GM21515 (cell line): ENCODE measurements around the gene CEACAM20.
A peak's percentile ranks its signal among the peaks of the same experiment; 100 is the strongest.
"Not testable (repeated sequence)": the region's sequence is repeated elsewhere in the genome, so short reads cannot be mapped to it uniquely, and the experiment has no call there.

ENCODE experiments used
- ATAC-seq: cut with Tn5 transposase; IDR thresholded peaks from one replicate; pipeline ENCODE4 v1.9.1; 2021; ENCODE audit not compliant: unreplicated experiment

CEACAM20 gene

DNA sequence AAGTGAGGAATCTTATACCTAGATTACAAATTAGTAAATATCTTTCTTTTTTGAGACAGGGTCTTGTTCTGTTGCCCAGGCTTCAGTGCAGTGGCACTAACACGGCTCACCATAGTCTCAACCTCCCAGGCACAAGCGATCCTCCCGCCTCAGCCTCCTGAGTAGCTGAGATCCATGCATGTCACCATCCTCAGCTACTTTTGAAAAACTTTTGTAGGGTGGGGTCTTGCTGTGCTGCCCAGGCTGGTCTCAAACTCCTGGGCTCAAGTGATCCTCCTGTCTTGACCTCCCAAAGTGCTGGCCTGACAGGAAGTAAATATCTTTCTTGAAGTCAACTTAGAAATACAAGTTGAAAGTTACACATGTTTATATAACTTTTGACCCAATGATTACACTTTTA lies 20.0 kb upstream of the CEACAM20 start:
- ATAC-seq: no peak

DNA sequence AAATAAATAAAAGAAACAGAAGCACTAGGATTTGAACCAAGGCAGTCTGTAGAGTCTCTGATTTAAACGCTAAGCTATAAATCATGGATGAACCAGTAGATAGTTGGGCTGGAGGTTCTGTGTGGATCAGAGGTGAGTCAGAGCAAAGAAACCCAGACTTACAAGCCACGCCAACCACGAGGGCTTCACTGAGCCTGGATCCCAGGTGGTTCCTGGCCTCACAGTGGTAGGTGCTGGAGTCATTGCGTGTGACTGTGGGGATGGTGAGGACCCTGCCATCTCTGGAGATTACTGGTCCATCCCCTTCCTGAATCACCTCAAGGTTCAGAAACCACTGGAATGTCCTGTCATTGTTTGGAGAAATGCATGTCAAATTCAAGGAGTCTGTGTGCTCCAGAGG lies 19.3 kb upstream of the CEACAM20 start:
- no peak for ATAC-seq

DNA sequence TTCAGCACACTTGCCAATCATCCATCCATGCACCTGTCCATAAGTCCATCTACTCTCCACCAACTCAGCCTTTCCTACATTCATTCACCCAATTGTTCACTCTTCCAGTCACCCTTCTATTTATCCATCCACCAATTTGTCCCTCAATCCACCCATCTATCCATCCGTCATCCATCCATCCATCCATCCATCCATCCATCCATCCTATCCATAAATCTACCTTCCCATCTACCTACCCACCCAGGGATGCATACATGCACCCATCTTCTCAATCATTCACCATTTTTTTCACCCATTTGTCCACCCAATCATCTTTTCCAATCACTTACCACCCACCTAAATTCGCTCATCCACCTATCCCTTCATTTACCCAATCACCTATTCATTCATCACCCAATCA lies 14.6 kb upstream of the CEACAM20 start:
- no peak for ATAC-seq

DNA sequence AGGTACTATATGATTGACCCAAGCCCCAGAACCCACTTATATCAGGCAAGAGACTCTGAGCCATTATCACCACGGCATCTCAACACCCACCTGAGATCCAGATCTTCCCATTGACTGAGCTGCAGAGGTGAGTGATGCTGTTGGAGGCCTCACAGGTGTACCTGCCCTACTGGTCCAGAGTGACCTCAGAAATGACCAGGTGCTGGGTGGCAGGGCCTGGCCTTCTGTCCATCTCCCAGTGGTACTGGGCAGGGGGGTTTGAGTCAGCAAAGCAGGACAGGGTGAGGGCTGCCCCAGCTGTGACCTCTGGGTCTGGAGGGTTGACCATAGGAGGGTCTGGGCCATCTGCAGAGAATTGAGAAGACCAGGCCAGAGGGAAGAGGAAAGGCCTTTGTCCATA lies 13.2 kb upstream of the CEACAM20 start:
- ATAC-seq: no peak

DNA sequence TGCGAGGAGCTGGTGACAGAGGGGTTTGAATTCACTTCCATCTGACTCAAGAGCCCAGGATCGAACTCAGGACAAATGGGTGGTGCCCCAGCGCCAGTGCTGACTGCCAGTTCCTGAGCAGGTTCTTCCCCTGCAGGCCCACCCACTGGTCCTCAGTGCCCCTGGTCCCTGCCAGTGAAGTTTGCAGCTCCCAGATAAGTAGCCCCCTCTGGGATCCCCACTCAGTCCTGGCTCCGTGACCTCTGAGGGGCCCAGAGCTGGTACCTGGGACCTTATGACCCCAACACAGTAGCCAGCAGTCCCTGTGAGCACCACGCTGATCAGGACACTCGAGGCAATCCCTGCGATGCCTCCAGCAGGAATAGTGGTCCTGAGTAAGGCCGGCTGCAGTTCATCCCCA lies 11.3 kb upstream of the CEACAM20 start:
- ATAC-seq: no peak

DNA sequence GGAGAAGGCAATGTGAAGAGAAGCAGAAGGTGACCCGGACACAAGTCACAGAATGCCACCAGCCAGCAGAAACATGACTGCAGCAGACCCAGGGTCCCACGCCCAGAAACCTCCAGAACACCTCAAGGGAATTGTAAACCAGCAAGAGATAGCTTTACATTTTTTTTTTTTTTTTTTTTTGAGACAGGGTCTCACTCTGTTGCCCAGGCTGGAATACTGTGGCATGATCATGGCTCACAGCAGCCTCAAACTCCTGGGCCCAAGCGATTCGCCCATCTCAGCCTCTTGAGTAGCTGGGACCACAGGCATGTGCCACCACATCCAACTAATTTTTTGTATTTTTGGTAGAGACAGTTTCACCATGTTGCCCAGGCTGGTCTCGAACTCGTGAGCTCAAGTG lies 10.5 kb upstream of the CEACAM20 start:
- no peak for ATAC-seq

DNA sequence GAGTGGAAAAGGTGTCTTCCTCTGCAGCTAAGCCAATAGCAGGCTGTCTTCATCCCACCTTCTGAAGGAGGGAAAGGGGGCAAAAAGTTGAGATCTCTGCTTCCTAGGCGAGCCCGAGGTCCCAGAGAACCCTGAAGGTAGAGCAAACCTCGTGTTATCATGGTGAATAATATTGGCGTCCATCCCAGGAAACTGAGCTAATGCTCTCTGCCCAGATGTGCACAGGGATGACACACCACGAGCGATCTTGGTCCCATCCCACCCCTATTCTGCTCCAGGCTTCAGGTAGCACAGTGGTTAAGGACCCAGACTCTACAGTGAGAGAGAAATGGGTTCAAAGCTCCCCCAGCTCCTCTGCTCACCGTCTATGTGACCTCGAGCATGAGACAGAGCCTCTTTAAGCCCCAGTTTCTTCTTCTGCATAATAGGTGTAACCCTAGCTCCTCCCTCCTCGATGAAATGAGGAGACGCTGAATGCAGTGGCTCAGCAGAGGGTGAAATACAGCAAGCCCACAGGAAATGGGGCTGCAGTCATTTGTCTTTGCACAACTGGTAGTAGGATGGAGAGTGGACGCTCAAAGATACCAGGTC lies 9.9 kb upstream of the CEACAM20 start:
- ATAC-seq: no peak

DNA sequence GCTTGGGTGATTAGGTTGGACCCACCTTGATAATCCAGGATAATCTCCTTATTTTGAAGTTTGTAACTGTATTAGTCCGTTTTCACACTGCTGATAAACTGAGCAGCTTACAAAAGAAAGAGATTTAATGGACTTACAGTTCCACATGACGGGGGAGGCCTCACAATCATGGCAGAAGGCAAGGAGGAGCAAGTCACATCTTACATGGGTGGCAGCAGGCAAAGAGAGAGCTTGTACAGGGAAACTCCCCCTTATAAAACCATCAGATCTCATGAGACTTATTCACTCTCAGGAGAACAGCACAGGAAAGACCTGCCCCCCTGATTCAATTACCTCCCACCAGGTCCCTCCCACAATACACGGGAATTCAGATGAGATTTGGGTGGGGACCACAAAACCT lies 5.9 kb upstream of the CEACAM20 start:
- ATAC-seq: not testable (repeated sequence)

DNA sequence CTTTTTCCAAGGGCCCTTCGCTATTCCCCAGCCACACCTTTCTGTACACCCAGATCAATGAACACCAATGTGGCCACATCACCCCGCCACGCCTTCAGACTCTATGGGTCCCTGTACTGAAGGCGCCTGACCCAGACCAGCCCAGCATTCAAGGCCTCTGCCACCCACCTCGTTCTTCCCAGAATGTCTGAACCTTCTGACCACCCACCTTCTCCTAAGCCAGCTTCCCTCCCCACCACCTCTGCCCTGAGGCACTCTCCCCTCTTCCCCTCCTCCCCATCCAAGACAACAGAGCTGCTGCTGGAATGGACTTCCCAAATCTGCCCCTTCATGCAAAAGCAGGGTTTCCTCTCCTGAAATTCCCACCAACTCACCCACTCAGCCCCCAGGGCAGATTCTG lies 3.3 kb upstream of the CEACAM20 start:
- ATAC-seq: no peak

DNA sequence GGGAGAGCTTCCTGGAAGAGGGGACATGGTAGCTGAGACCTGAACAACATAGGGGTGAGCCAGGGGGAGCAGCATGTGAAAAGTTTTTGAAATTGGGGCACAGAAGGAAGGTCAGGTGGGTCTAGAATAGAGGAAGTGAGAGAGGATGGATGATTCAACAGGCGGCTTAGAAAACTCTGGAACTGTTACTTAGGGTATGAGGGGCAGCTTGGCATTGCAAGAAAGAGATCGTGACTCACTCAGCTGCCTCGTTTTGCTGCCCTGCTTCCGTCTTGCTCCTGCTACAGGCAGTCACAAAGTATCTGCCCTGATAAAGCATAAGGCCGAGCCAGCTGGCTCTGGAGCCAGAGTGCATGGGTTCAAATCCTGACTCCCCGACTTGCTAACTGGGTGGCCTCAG lies 1.3 kb upstream of the CEACAM20 start:
- ATAC-seq: no peak

DNA sequence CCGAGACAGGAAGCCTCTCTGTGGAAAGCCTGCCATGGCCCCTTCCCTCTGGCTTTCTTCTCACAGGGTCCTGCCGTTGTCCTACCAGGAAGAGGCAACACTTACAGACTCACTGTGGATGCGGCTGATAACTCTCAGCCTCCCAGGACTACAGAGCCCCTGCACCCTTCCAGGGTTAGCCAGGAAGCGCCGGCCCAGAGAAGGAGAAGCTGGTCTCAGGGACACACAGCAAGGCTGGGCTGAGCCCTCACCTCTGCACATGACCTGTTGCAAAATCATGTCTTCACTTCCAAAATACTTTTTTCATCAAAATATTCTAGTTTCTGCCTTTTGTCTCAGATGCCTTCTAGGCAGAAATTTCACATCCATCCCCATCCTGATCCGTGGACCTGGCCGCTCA lies 1.9 kb downstream of the CEACAM20 start:
- ATAC-seq: no peak

DNA sequence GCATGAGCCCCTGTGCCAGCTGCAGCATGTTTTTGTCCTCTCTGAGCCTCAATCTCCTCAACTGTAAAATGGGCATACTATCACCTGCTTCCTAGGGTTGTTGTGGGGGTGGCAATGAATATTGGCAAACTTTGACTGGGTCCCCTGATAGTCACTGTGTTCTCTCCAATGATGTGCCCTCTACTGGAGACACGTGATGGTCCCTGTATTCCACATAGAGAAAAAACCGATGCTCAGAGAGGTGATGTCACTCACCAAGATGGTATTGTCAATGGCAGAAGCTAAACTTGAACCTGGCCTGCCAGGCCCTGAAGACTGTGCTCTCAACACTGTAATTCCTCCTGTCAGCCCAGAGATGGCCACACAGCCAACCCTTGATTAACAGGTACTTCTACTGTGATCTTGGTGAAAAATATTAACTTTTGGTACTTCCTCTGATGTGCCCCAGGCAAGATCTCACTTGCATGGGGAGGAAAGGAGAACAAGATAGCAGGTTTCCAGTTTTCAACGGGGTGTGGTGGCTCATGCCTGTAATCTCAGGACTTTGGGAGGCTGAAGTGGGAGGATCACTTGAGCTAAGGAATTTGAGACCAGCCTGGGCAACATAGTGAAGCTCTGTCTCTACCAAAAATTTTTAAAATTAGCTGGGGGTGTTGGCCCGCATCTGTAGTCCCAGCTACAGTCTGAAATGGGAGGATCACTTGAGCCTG lies 3.6 kb downstream of the CEACAM20 start:
- ATAC-seq: no peak

DNA sequence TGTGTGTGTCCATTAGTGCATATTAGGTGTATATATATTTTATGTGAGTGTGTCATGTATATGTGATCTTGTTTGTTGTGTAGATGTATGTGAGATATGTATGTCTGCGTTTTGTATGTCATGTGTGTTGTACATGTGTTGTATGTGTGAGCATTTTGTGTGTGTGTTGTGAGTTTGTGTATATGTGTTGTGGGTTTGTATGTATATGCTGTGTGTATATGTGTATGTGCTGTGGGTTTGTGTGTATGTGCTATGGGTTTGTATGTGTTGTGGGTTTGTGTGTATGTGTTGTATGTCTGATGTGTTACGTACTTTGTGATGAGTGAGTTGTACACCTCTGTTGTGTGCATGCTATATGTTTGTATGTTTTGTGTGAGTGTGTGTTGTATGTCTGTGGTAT lies 8.1 kb downstream of the CEACAM20 start:
- ATAC-seq: no peak

DNA sequence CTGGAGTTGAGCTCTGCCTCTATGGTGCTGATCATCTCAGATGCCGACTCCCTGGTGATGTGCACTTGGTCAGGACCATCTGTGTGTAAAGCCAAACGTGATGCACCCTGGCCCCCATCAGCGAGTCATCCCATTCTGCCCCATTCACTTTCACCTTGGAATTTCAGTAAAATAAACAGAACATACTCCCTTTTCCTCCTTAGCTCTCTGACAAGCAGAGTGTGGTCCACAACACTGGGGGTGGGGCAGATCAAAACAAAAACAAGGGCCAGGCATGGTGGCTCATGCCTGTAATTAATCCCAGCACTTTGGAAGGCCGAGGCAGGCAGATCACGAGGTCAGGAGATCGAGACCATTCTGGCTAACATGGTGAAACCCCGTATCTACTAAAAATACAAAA lies 12.3 kb downstream of the CEACAM20 start:
- ATAC-seq: no peak

DNA sequence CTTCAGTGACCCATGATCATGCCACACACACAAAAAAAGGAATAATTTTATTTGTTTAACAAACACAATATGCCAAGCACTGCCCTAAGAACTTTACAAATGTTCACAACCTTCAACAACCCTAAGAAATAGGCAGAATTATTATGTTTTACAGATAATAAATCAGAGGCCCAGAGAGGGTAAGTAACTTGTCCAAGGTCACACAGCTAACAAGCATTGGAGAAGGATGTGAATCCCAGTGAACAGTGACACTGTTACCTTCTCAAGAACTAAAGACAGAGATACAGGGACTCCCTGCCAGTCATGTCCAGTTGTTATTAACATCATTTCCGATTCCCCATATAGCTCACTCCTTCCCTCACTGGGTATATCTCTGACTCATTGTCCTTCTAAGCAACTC lies 13.6 kb downstream of the CEACAM20 start:
- ATAC-seq: no peak

DNA sequence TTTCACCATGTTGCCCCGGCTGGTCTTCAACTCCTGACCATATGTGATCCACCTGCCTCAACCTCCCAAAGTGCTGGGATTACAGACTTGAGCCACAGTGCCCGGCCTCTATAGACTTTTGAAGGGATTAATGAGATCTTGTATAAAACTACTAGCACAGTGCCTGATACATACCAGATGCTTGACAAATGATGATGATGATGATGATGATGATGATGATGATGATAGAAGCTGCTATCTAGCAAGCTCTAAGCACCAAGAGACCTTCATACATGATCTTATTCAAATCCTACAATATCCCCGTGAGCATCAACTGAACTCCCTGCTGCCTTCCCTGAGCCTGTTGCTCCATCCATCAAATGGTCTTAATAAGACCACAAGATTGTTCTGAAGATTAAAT lies 14.4 kb downstream of the CEACAM20 start:
- no peak for ATAC-seq

DNA sequence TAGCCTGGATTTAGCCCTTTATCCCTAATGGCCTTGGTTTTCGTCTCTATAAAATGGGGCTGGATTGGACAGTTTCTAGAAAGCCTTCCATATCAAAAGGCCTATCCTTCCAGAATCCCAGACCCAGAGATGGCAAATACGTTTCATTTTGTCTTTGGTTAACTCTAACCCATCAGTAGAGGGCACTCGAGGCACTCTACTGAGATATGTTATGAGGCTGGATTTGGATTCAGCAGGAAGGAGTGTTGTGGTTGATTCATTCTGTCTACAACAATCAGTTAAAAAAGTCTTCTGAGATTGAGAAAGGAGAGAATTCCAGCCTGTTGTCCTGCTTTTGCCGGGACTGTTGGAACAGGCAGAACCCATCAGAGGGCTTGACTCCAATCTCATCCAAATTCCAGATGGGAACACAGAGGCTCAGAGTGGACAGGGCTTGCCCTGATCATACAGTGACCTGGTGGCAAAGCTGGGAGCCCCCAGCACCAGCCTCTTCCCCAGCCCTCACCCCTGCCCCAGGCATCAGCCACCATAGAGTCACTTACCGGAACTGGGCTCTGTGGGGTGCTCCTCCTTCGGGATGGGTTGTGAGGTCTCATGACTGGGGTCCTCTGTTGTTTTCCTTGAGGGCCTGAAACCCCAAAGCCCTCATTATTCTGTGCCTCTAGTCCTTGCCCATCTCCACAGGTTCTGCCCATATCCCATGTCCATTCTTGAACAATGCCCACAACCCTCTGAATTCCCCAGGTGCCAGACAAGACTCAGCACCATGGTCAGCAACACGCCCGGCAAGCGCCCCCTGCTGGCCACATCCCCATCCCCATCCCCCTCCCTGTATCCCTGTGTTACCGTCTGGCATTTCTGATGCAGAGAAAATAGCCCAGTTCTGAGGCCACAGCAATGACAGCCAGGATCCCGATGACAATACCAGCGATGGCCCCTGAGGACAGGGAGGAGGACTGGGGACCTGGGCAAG lies 16.9 kb downstream of the CEACAM20 start:
- ATAC-seq: no peak

DNA sequence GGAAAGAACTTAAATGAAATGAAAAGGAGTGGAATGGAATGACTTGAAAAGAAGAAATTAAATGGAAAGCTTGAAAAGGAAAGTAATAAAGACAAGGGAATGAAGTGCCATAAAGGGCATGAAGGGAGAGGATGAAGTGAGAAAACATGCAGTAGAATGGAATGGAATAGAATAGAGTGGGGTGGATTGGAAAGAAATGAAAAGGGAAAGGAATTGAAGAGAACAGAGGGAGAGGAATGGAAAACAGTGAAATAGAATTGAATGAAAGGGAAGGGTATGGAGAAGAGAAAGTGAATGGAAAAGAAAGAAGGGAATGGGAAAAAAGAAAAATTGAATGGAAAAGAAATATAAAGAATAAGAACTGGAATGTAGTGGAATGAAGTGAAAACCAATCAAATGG lies 20.0 kb downstream of the CEACAM20 start:
- ATAC-seq: no peak

DNA sequence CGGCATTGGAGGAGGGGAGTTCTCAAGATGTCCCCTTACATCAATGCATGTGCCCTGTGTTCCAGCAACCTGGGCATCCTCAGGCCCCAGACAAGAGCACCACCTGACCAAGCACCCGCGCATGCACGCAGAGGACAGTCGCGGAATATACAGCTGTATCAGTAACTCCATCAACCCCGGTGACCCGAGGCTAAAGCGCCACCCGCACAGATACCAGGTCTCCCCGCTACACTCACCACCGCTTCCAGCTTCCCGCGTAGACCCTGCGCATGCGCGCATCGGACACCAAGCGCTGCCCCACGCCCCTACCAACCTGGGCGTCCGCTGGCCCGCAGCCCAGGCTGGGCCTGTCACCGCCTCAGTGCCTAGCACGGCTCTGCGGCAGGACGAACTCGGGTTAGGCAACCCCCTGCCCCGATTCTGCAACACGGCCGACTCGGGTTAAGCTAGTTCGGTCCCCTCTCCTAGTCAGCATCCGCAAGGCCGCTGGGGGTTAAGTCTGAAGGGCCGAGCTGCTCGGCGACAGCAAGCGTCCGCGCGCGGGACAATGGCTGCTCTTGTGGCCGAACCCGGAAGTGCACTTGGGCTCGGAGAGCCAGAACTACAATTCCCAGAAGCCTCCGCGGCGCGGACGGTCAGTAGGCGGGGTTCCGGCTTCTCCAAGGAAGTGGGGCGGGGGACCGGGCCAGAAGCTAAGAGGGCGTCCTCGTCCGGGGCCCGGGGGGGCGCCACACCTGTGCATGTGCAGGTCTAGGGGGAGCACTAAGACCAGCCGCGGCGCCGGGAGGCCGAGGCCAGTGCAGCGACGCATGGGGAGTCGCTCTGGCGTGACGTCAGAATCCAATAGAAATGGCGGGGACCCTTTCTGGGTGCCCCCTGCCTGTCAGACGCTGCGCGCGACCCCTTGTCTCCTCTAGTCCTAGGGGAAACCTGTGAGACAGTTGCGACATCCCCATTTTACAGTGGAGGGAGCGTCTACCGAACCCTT lies 29.2 kb downstream of the CEACAM20 start, which contains the start of gene ZNF180:
Gene ZNF180, minus strand, starts transcription at position 561 of the 988 bp plus-strand sequence. CDS start 3,188 bp downstream, outside the sequence.
- ATAC-seq: peak; percentile 90

DNA sequence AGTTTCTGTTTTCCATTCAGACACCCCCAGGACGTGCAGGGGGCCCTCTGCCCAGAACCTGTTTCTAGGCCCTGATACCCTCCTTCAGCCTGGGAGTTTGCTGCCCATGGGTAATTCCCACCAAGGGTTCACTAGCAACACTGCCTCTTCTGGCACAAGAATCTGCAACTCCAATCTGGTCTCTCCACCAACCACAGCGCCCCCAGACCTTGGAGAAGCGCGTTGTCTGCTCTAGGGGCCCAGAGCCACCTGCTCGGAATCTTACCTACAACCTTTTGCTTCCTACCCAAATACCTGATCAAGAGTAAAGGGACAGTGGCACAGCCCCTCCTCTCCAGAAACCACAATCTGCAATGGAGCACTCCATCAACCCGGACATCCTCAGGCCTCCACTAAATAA lies 29.9 kb downstream of the CEACAM20 start:
- no peak for ATAC-seq

DNA sequence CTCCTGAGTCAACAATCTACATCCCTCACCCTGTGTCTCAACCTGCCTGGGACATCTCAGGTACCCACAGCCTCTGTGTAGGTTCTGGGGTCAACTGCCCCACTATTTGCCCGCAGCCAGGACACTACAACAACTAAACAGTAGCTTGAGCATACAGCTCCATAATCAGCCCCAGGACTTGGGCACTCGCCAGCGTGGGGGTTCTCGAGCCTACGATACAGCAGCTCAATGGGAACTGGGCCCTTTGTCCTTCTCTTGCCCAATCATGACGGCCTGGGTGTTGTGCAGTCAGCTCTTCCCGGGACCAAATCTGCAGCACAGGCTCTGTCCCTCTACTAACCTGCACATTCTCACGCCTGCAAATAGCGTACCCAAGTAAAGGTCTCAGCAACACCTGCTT lies 30.5 kb downstream of the CEACAM20 start:
- ATAC-seq: no peak
